GM12875 (cell line): ENCODE results near the gene WDR35.

Source experiments
- H3K4me3 ChIP-seq: one replicate; pipeline ENCODE4 v1.5.1; 2011; ENCODE audit warnings: low read depth, low read length, control low read depth
- TF ChIP-seq, protein P1 (sequence below): IDR thresholded peaks from 2 replicates; pipeline ENCODE4 v1.5.1; 2011; ENCODE audit warnings: low read depth, mild to moderate bottlenecking, control low read depth, inconsistent platforms, low read length, moderate library complexity, borderline replicate concordance; ENCODE audit not compliant: insufficient read depth

Gene WDR35

DNA sequence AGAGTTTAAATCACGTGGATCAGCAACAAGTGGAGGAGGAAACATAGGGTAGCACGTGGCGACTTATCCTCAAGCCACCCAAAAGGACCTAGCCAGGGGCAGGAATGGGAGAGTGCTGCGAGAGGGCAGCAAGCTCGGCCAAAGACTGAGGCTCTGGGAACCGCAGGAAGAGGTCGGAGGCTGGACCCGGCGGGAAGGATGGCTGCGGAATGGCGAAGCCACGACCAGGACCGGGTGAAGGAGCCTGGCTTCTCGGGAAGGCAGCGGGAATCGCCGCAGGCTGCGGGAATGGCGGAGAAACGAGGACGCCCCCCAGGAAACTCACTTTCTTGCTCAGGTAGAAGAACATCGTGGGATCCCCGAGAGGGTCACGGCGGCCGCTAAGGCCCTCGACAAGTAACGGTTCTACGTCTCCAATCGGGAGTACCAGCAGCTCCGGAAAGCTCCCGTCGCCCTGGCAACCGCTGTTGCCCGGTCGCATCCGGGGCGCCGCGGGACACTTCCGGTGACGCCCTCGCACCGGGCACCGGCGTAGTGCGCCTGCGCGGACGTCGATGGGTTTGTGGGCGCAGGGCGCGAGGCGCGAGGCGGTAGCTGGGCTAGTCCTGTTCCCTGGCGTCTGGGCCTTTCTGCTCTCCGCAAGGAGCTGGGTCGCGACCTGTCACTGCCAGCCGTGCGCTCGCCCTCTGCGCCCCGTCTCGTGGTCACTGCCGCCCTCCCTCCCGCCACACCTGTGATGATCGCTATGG is at the start of gene WDR35:
Gene WDR35, minus strand, starts transcription at position 439 of the 749 bp plus-strand sequence. Its CDS starts 90 bp downstream, at position 349.
- peak within 1 kb of the TSS; percentile 66 for H3K4me3 ChIP-seq
- TF ChIP-seq, protein P1, sequence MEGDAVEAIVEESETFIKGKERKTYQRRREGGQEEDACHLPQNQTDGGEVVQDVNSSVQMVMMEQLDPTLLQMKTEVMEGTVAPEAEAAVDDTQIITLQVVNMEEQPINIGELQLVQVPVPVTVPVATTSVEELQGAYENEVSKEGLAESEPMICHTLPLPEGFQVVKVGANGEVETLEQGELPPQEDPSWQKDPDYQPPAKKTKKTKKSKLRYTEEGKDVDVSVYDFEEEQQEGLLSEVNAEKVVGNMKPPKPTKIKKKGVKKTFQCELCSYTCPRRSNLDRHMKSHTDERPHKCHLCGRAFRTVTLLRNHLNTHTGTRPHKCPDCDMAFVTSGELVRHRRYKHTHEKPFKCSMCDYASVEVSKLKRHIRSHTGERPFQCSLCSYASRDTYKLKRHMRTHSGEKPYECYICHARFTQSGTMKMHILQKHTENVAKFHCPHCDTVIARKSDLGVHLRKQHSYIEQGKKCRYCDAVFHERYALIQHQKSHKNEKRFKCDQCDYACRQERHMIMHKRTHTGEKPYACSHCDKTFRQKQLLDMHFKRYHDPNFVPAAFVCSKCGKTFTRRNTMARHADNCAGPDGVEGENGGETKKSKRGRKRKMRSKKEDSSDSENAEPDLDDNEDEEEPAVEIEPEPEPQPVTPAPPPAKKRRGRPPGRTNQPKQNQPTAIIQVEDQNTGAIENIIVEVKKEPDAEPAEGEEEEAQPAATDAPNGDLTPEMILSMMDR: no peak

DNA sequence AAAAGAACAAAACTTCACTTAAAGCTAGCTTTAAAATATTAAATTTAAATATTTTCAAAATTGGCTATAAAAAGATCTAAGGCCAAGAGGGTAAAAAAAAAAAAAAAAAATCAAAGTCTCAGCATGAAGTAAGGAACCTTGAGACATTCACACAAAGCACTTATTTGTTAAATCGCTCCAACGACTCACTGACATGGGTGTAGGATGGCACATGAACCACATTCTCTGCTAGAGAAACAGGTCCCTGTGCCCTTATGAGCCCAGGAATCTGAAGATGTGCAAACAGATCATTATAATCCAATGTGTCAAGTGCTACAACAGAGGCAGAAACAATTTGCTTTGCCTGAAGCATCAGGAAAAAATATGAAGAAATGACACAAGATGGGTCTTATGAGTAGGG is 47.8 kb upstream of the WDR35 start:
- no peak overlapping the region for H3K4me3 ChIP-seq
- TF ChIP-seq, protein P1: no peak

DNA sequence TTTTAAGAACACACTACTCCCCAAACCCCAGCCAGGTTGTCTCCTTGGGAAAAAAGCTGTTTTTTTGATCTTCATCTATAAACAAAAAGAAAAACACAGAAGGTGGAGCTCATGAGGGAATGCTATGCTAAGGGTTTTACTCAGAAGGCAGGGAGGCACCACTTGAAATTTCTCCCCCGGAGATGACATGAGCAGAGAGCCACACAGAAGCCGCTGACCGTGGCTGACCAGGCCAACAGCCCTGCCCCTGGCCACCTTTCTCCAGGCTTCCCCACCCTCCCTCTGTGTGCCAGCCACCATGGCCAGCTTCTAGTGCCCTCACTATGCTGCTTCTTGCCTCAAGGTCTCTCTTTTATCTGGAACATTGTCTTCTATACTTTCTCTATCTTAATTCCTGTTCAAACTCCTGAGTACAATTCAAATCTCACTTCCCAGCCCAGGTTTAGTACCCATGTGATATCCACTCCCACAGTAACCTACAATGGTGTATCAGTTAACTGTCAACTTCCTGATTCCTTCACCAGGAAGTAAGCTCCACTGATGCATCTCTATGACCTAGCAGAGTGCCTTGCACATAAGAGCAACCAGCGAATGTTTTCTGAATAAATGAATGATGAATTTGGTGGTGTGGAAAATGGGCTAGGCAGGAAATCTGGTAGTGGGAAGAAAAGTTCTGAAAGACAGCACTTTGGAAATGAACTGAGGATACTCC is 46.2 kb upstream of the WDR35 start:
- TF ChIP-seq, protein P1: no peak
- no peak overlapping the region for H3K4me3 ChIP-seq

DNA sequence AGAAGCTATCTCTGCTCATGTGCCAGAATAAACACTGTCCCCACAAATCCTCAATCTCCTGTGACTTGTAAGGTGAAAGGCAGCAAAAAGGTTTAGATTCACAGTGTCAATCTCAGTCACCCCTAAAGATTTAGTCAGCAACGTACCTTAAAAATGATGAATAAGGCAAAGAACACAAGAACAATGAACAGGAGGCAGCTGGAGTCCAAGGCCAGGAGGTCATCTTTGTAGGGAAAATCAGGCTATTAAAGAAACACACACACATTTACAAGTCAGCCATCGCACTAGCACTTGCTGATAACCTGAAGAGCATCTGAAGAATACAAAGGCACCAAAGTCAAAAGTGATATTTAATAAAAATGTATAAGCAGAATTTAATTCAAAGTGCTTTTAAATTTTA is 44.9 kb upstream of the WDR35 start:
- TF ChIP-seq, protein P1: no peak

DNA sequence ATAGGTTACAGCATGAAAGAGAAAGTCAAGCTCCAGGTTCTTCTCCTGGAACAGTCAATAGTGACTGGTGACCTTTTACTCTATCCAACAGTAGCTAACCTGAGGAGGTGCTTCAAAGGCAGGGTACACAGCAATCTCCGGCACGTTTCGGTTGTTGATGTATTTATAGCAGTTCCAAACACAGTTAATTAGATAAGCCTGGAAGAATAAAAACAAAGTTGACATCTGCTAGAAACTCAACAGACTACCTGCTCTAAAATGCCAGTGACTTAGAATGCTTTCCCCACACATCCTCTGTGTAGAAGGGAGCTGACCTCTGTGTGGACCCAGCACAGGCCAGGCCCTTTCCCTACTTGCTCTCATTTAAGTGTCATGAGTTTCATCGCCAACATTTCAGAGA is 44.3 kb upstream of the WDR35 start:
- no peak overlapping the region for H3K4me3 ChIP-seq
- TF ChIP-seq, protein P1: no peak

More for the DNA sequence above, 44.9 kb upstream of the WDR35 start:
- no peak overlapping the region for H3K4me3 ChIP-seq

DNA sequence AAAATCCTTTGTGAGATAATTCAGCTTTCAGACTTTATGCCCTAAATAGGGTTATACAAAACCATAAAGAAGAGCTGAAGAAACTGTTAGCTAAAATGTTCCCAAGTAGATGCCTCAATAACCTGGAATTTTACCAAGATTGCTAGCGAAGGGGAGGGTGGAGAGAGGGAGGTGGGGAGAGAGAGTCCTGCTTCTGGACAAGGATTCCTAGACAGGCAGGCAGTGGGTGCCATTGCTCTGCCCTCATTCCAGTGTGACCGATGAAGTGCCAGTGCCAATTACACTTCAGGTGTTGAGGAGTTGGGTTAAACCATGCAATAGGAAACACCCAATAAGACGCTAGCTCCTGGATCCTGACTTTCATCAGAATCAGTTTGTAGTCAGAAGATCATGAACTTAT is 43.4 kb upstream of the WDR35 start:
- H3K4me3 ChIP-seq: no peak overlapping the region
- TF ChIP-seq, protein P1: no peak

DNA sequence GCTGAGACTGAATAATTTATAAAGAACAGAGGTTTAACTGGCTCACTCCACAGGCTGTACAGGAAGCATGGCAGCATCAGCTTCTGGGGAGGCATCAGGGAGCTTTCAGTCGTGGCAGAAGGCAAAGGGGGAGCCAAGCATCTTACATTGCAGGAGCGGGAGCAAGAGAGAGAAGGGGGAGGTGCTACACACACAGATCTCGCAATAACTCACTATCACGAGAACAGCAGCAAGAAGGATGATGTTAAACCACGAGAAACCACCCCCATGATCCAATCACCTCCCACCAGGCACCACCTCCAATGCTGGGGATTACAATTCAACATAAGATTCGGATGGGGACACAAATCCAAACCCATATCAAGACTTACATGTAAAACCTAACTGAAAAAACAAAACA is 40.3 kb upstream of the WDR35 start:
- no peak overlapping the region for H3K4me3 ChIP-seq
- TF ChIP-seq, protein P1: no peak
